T-helper 1 cell treated with Interleukin-12 subunit alpha and Interleukin-12 subunit beta and Interleukin-4 antibody, amounts not matched to agents 30 μg/mL and 1 μg/mL, for 36 hours (primary cell): ENCODE measurements around the gene ALOX5.

ENCODE experiments used
- H3K27ac Mint-ChIP-seq: one replicate; pipeline ENCODE4 v1.8.0; 2021; ENCODE audit warnings: mild to moderate bottlenecking, mixed read lengths
- H3K27me3 Mint-ChIP-seq: one replicate; pipeline ENCODE4 v1.8.0; 2021; ENCODE audit warnings: low read depth, mixed read lengths
- H3K36me3 Mint-ChIP-seq: one replicate; pipeline ENCODE4 v1.8.0; 2021; ENCODE audit warnings: low read depth, mixed read lengths
- H3K4me1 Mint-ChIP-seq: one replicate; pipeline ENCODE4 v1.8.0; 2021; ENCODE audit warnings: low read depth, mixed read lengths
- H3K4me3 Mint-ChIP-seq: one replicate; pipeline ENCODE4 v1.8.0; 2021; ENCODE audit warnings: mild to moderate bottlenecking, moderate library complexity, mixed read lengths
- H3K9me3 Mint-ChIP-seq: one replicate; pipeline ENCODE4 v1.8.0; 2021; ENCODE audit warnings: mixed read lengths

Gene ALOX5

GRCh38 chr10:45488365-45488764, 114.3 kb downstream of the ALOX5 start:
- Mint-ChIP-seq H3K27me3 (no peaks in the 10 kb centered on the region), H3K27ac (no peak overlapping the region), H3K4me1 (no peaks in the 10 kb centered on the region), H3K9me3 (peaks cover 8% of the 10 kb centered on the region), H3K4me3 (no peak overlapping the region), H3K36me3 (peaks cover 14% of the 10 kb centered on the region)

- H3K9me3 Mint-ChIP-seq = peaks cover 22% of the 10 kb centered on the region
Observed at GRCh38 chr10:45490277-45490676, 116.3 kb downstream of the ALOX5 start.

GRCh38 chr10:45491061-45491460, 117.0 kb downstream of the ALOX5 start:
- Mint-ChIP-seq H3K4me1 (peaks cover 6% of the 10 kb centered on the region), H3K36me3 (peaks cover 16% of the 10 kb centered on the region), H3K9me3 (peaks cover 29% of the 10 kb centered on the region), H3K27me3 (no peaks in the 10 kb centered on the region), H3K4me3 (no peak overlapping the region), H3K27ac (no peak overlapping the region)

More at GRCh38 chr10:45490277-45490676, 116.3 kb downstream of the ALOX5 start:
- Mint-ChIP-seq H3K27me3 (no peaks in the 10 kb centered on the region), H3K4me1 (peaks cover under 1% of the 10 kb centered on the region), H3K36me3 (peaks cover 12% of the 10 kb centered on the region), H3K27ac (no peak overlapping the region), H3K4me3 (no peak overlapping the region)
